Body of pancreas (tissue), 4 donors: Measurements from ENCODE around the gene DVL1. TPM values are rescaled to one million over a fixed set of nuclear protein-coding genes. Genes with fewer than 3 reads are reported as not detected.
A peak's percentile ranks its signal among the peaks of the same experiment; 100 is the strongest.

Source experiments
- ATAC-seq: fragments of 150-250 bp; one replicate; pipeline ENCODE4 v1.9.1; 2016
- DNase-seq, 4 donors: peaks; one replicate each; pipeline ENCODE4 v3.0.0-alpha.2; 2019
- H3K27ac ChIP-seq, 4 donors: fragments of 200-600 bp; sonication (generic); 1 replicate in 3 of 4; 2 replicates in 1 of 4; pipeline versions ENCODE4 v1.5.1 to v1.6.1; 2016 to 2019; ENCODE audit warnings: mild to moderate bottlenecking in 1 of 4, mixed read lengths in 1 of 4, moderate library complexity in 1 of 4
- H3K27me3 ChIP-seq, 2 donors: fragments of 200-600 bp; sonication (generic); one replicate each; pipeline ENCODE4 v1.6.0; 2016; ENCODE audit warnings: mild to moderate bottlenecking in 1 of 2
- H3K36me3 ChIP-seq, 2 donors: fragments of 200-600 bp; sonication (generic); replicated peaks in 1 of 2; 2 replicates each; pipeline ENCODE4 v1.5.1; 2016; ENCODE audit warnings: low read depth in 2 of 2; ENCODE audit not compliant: insufficient read depth in 1 of 2
- H3K4me1 ChIP-seq: fragments of 200-600 bp; sonication (generic); one replicate; pipeline ENCODE4 v1.6.0; 2016
- H3K4me3 ChIP-seq, 2 donors: fragments of 200-600 bp; sonication (generic); 1 replicate in 1 of 2; 2 replicates in 1 of 2; pipeline ENCODE4 v1.5.1; 2016 to 2019
- H3K9me3 ChIP-seq, 3 donors: fragments of 200-600 bp; sonication (generic); 1 replicate in 2 of 3; 2 replicates in 1 of 3; pipeline ENCODE4 v1.5.1; 2016
- CTCF ChIP-seq, 7 experiments: fragments of 450-650 bp in 4 of 7; fragments of 200-600 bp in 3 of 7; sonication (generic) in 3 of 7; IDR thresholded peaks; one replicate each; pipeline ENCODE4 v1.5.1; 2016 to 2019; ENCODE audit warnings: antibody characterized with exemption in 7 of 7
- POLR2A ChIP-seq, 3 donors: fragments of 450-650 bp; IDR thresholded peaks; one replicate each; pipeline ENCODE4 v1.6.1; 2016; ENCODE audit warnings: antibody characterized with exemption in 3 of 3, mild to moderate bottlenecking in 2 of 3
- WGBS, 2 donors: methylation state at CpG; one replicate each; pipeline ENCODE4 v1.1.5; 2017; 5-methylcytosine and 5-hydroxymethylcytosine counted together
- intact Hi-C: fragments of 100-400 bp; cut with DNase I; formaldehyde crosslinking; loops from one replicate; pipeline ENCODE4 v1.15.1; 2023
- total RNA-seq, 2 donors: library from RNA; depleted of rRNA; stranded (reverse); fragments of >200 nt; gene quantifications; one replicate each; pipeline ENCODE4 v1.1.0, GENCODE V29; 2016

DVL1 gene
- total RNA-seq, 2 donors from 2014 or later, result 58.1 to 84.4 TPM

GRCh38 chr1:1293263-1294249, 55.7 kb downstream of the DVL1 start:
- peaks cover 11% of the 10 kb centered on the region for H3K4me1 ChIP-seq
- H3K36me3 ChIP-seq, result no peaks in the 10 kb centered on the region
- H3K27ac ChIP-seq, result no peak overlapping the region
- H3K9me3 ChIP-seq, result no peaks in the 10 kb centered on the region
- no peak overlapping the region for H3K4me3 ChIP-seq
- TF ChIP-seq POLR2A (IDR thresholded peaks at IDR 0.05) (no peak), CTCF (IDR thresholded peaks at IDR 0.05) (no peak)
- ATAC-seq (no peak), DNase-seq (peak in 1 of 4 donors; percentile 44)
- intact Hi-C loops, result loop anchor here (5.0 to 10.0 kb wide), 3 partner anchors 171 to 309 kb away; partner anchors contain the start of gene PERM1
- 82 to 92% methylated on average over 11 to 85 of the region's 94 CpGs for WGBS, 2 donors
- H3K27me3 ChIP-seq, result no peaks in the 10 kb centered on the region

- H3K36me3 ChIP-seq, result no peaks in the 10 kb centered on the region
- H3K27ac ChIP-seq, result no peak overlapping the region
- intact Hi-C loops, result loop anchor here (5.0 to 10.0 kb wide), 3 partner anchors 171 to 308 kb away; partner anchors contain the start of gene PERM1
- WGBS, 2 donors, result 77 to 80% methylated on average over 15 to 17 of the region's 18 CpGs
- H3K27me3 ChIP-seq, result no peaks in the 10 kb centered on the region
- H3K4me1 ChIP-seq, result peaks cover 11% of the 10 kb centered on the region
- no peak overlapping the region for H3K4me3 ChIP-seq
- TF ChIP-seq CTCF (IDR thresholded peaks at IDR 0.05) (no peak), POLR2A (IDR thresholded peaks at IDR 0.05) (no peak)
- ATAC-seq, result no peak
- no peaks in the 10 kb centered on the region for H3K9me3 ChIP-seq
- DNase-seq, result no peak
Observed at GRCh38 chr1:1292851-1293250, 56.4 kb downstream of the DVL1 start.

DNA sequence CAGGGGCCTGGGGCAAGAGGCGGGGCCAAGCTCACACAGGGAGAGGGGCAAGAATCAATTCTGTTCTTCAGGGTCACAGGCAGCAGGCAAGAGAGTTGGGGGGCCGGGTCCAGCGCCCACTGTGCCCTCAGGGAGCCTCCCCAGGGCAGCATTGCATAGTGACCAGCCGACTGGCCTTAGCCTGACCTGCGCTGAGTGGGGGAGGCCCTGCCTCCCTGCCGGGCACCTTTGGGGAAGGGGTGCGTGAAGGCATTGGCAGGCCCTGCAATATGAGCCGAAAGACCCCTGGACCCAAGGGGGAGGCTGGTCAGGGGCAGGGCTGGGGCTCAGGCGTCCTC, 56.8 kb downstream of the DVL1 start:
- ATAC-seq, result no peak
- no peak for DNase-seq
- H3K36me3 ChIP-seq, result no peaks in the 10 kb centered on the region
- no peak overlapping the region for H3K27ac ChIP-seq
- H3K27me3 ChIP-seq, result no peaks in the 10 kb centered on the region
- WGBS, 2 donors, result 66 to 83% methylated on average over 8 to 9 of the region's 9 CpGs
- intact Hi-C loops, result loop anchor here (5.0 to 10.0 kb wide), 3 partner anchors 170 to 308 kb away; partner anchors contain the start of gene PERM1
- H3K9me3 ChIP-seq, result no peaks in the 10 kb centered on the region
- TF ChIP-seq CTCF (IDR thresholded peaks at IDR 0.05) (no peak), POLR2A (IDR thresholded peaks at IDR 0.05) (no peak)
- no peak overlapping the region for H3K4me3 ChIP-seq
- H3K4me1 ChIP-seq, result peaks cover 11% of the 10 kb centered on the region

DNA sequence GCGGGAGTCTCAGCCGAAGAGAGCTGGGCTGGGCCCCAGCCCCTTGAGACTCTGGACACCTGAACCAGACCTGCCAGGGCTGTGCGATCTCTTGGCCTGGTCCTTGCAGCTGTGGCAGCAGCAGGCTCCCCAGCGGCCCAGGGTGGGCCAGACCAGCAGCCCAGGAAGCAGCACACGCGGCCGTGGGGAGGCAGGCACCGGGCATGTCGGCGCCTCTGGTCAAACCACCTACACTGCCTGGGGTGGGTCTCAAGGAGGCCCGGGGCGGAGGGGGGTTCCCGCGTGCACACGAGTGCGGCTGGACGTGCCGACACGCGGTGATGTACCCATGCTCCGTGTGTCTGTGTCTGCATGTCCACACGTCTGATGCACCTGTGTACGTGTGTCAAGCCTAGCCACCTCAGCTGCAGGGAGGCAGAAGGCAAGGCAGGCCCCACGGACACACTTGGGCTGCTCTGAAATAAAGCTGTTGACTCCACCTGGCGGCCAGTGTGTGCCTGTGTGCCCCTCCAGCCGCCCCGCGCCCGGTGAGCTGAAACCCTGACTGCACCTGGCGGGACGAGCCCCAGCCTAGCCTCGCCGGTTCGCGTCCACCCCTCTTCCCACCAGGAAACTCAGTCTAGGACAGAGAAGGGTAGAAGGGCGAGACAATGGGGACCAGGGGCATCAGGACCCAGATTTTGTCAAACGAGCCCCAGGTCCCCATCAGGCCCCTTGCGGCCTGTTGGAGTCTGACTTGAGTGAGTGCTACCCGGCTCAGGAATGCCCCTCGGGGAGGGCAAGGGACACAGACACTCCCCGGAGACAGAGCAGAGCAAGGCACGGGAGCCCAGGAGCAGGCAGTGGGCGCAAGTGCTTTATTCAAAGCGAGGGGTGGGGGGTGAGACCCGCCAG, 57.4 kb downstream of the DVL1 start:
- H3K27me3 ChIP-seq, result no peaks in the 10 kb centered on the region
- ATAC-seq (peak; percentile 81), DNase-seq (peak; percentile 85 to 91 (median 88))
- no peak overlapping the region for H3K4me3 ChIP-seq
- H3K9me3 ChIP-seq, result no peaks in the 10 kb centered on the region
- TF ChIP-seq CTCF (IDR thresholded peaks at IDR 0.05) (peak; percentile 61 to 89 (median 79)), POLR2A (IDR thresholded peaks at IDR 0.05) (peak in 1 of 3 donors; percentile 13)
- H3K27ac ChIP-seq, result no peak overlapping the region
- WGBS, 2 donors, result 38 to 43% methylated on average over 26 to 45 of the region's 45 CpGs
- intact Hi-C loops, result loop anchor here (5.0 to 10.0 kb wide), 3 partner anchors 169 to 307 kb away; partner anchors contain the start of gene PERM1
- H3K36me3 ChIP-seq, result no peaks in the 10 kb centered on the region
- H3K4me1 ChIP-seq, result peaks cover 11% of the 10 kb centered on the region
